SK-N-SH (cell line): ENCODE data around the gene PIGM. TPM values are rescaled to one million over a fixed set of nuclear protein-coding genes. Genes with fewer than 3 reads are reported as not detected.

Experiments used
- CTCF ChIA-PET: fragments of 300-600, 350-600 bp; formaldehyde crosslinking; extraction: SDS; loops from one replicate; lab custom pipeline; 2021; lab: Yijun Ruan, JAX
- POLR2A ChIA-PET: fragments of 350-600 bp; sonication (Branson Sonifier 250); formaldehyde crosslinking; extraction: SDS; loops from one replicate; lab custom pipeline; 2020; ENCODE audit warnings: antibody characterized with exemption, inconsistent platforms; lab: Yijun Ruan, JAX
- DNase-seq: peaks from one replicate; pipeline ENCODE4 v3.0.0; 2012
- H2AFZ ChIP-seq: fragments of 200-600 bp; sonication (generic); 2 replicates; pipeline ENCODE4 v1.8.1; 2016; ENCODE audit warnings: antibody characterized with exemption, mild to moderate bottlenecking, low read depth
- H3F3A ChIP-seq: fragments of 200-600 bp; sonication (generic); replicated peaks from 2 replicates; pipeline ENCODE3; 2016; ENCODE audit warnings: antibody characterized with exemption, mild to moderate bottlenecking; ENCODE audit not compliant: insufficient read depth
- H3K27ac ChIP-seq, 2 experiments: fragments of 200-500 bp in 1 of 2; fragments of 200-600 bp in 1 of 2; sonication (Bioruptor generic) in 1 of 2; sonication (generic), shearing (Covaris generic) in 1 of 2; 2 replicates each; pipeline versions ENCODE4 v1.5.1 to v1.6.1; 2014 to 2016; ENCODE audit warnings: low read depth in 2 of 2, inconsistent platforms in 1 of 2, low read length in 1 of 2, mild to moderate bottlenecking in 1 of 2, mixed read lengths in 1 of 2
- H3K27me3 ChIP-seq: fragments of 200-600 bp; sonication (generic), shearing (Covaris generic); 2 replicates; pipeline ENCODE4 v1.6.1; 2016; ENCODE audit warnings: mixed run types; ENCODE audit not compliant: insufficient read depth
- H3K36me3 ChIP-seq, 2 experiments: fragments of 200-500 bp in 1 of 2; fragments of 200-600 bp in 1 of 2; sonication (Bioruptor generic) in 1 of 2; sonication (generic) in 1 of 2; replicated peaks in 1 of 2; 2 replicates each; pipeline versions ENCODE3 to v1.5.1; 2014 to 2016; ENCODE audit warnings: low read length in 1 of 2, mild to moderate bottlenecking in 1 of 2; ENCODE audit not compliant: insufficient read depth in 2 of 2, control insufficient read depth in 1 of 2
- H3K4me1 ChIP-seq, 2 experiments: fragments of 200-500 bp in 1 of 2; fragments of 200-600 bp in 1 of 2; sonication (Bioruptor generic) in 1 of 2; sonication (generic), shearing (Covaris generic) in 1 of 2; 2 replicates each; pipeline versions ENCODE4 v1.5.1 to v1.6.1; 2014 to 2016; ENCODE audit warnings: low read depth in 1 of 2, low read length in 1 of 2, mixed run types in 1 of 2; ENCODE audit not compliant: insufficient read depth in 2 of 2, control insufficient read depth in 1 of 2
- H3K4me2 ChIP-seq: fragments of 200-600 bp; sonication (generic), shearing (Covaris generic); 2 replicates; pipeline ENCODE4 v1.6.1; 2017; ENCODE audit warnings: mixed run types
- H3K4me3 ChIP-seq, 2 experiments: fragments of 200-500 bp in 1 of 2; fragments of 200-600 bp in 1 of 2; sonication (Bioruptor generic) in 1 of 2; sonication (generic), shearing (Covaris generic) in 1 of 2; 2 replicates each; pipeline versions ENCODE4 v1.5.1 to v1.8.1; 2014 to 2016; ENCODE audit warnings: low read depth in 2 of 2, inconsistent platforms in 1 of 2, low read length in 1 of 2, mild to moderate bottlenecking in 1 of 2, mixed read lengths in 1 of 2, moderate library complexity in 1 of 2
- H3K79me2 ChIP-seq: fragments of 200-600 bp; sonication (generic); 2 replicates; pipeline ENCODE4 v1.8.1; 2017; ENCODE audit warnings: mild to moderate bottlenecking; ENCODE audit not compliant: insufficient read depth
- H3K9ac ChIP-seq: fragments of 200-600 bp; sonication (generic); 2 replicates; pipeline ENCODE4 v1.6.1; 2017; ENCODE audit warnings: mixed run types
- H3K9me2 ChIP-seq: fragments of 200-600 bp; sonication (generic); 2 replicates; pipeline ENCODE4 v1.6.1; 2017; ENCODE audit warnings: mixed run types
- H3K9me3 ChIP-seq: fragments of 200-600 bp; sonication (generic); 2 replicates; pipeline ENCODE4 v1.6.1; 2017; ENCODE audit warnings: mixed run types, mild to moderate bottlenecking, moderate library complexity
- H4K20me1 ChIP-seq: fragments of 200-600 bp; sonication (generic); 2 replicates; pipeline ENCODE4 v1.6.1; 2017; ENCODE audit warnings: mild to moderate bottlenecking, mixed run types; ENCODE audit not compliant: insufficient read depth
- CHD2 ChIP-seq: fragments of 150-350 bp; IDR thresholded peaks from 2 replicates; pipeline ENCODE4 v1.6.1; 2018; ENCODE audit warnings: low read length; ENCODE audit not compliant: partially characterized antibody
- ELF1 ChIP-seq: IDR thresholded peaks from 2 replicates; pipeline ENCODE4 v1.4.0; 2012
- EP300 ChIP-seq, 2 experiments: IDR thresholded peaks; 2 replicates each; pipeline versions ENCODE4 v1.4.0 to v1.6.1; 2012; ENCODE audit warnings: borderline replicate concordance in 1 of 2, low read depth in 1 of 2, low read length in 1 of 2
- FOSL2 ChIP-seq: IDR thresholded peaks from 2 replicates; pipeline ENCODE4 v1.4.0; 2012; ENCODE audit warnings: low read depth, mild to moderate bottlenecking, moderate library complexity, borderline replicate concordance
- FOXJ3 ChIP-seq: sonication (generic); formaldehyde crosslinking; IDR thresholded peaks from 2 replicates; pipeline ENCODE4 v1.5.1; 2020; ENCODE audit warnings: mild to moderate bottlenecking, missing genetic modification reagents
- FOXM1 ChIP-seq: IDR thresholded peaks from 2 replicates; pipeline ENCODE4 v1.4.0; 2012; ENCODE audit warnings: low read depth, mild to moderate bottlenecking
- MEF2A ChIP-seq: IDR thresholded peaks from 2 replicates; pipeline ENCODE4 v1.4.0; 2012; ENCODE audit warnings: low read depth, borderline replicate concordance
- MXI1 ChIP-seq: IDR thresholded peaks from 2 replicates; pipeline ENCODE4 v1.6.1; 2012; ENCODE audit warnings: mild to moderate bottlenecking, low read depth, low read length, improper control_type of control experiment
- NFIC ChIP-seq: IDR thresholded peaks from 2 replicates; pipeline ENCODE4 v1.4.0; 2012; ENCODE audit warnings: borderline replicate concordance
- RAD21 ChIP-seq: IDR thresholded peaks from 2 replicates; pipeline ENCODE4 v1.6.1; 2012; ENCODE audit warnings: mild to moderate bottlenecking, low read length
- RCOR1 ChIP-seq: fragments of 150-350 bp; IDR thresholded peaks from 2 replicates; pipeline ENCODE4 v1.6.1; 2017; ENCODE audit warnings: antibody characterized with exemption, low read length
- RFX5 ChIP-seq: IDR thresholded peaks from 2 replicates; pipeline ENCODE4 v1.6.1; 2012; ENCODE audit warnings: mild to moderate bottlenecking, improper control_type of control experiment, low read length
- SMC3 ChIP-seq: IDR thresholded peaks from 2 replicates; pipeline ENCODE4 v1.6.1; 2012; ENCODE audit warnings: low read depth, low read length, improper control_type of control experiment
- TAF1 ChIP-seq: IDR thresholded peaks from 2 replicates; pipeline ENCODE4 v1.6.1; 2012; ENCODE audit warnings: low read depth, mild to moderate bottlenecking, low read length, moderate library complexity, borderline replicate concordance
- TCF12 ChIP-seq: IDR thresholded peaks from 2 replicates; pipeline ENCODE4 v1.4.0; 2012
- WGBS: methylation state at CpG from one replicate; pipeline ENCODE4 v1.1.6; 2017; ENCODE audit warnings: low lambda C conversion rate; 5-methylcytosine and 5-hydroxymethylcytosine counted together
- polyA plus RNA-seq, 3 experiments: library from polyadenylated mRNA; depleted of rRNA; stranded (reverse); fragments of >200 nt; gene quantifications; 2 replicates each; pipeline ENCODE4 v1.2.3, GENCODE V29; 2012
- TF ChIP-seq, protein P1 (sequence below): IDR thresholded peaks from 2 replicates; pipeline ENCODE4 v1.4.0; 2012; ENCODE audit warnings: low read depth
- TF ChIP-seq, protein P2 (sequence below): IDR thresholded peaks from 2 replicates; pipeline ENCODE4 v1.6.1; 2012; ENCODE audit warnings: mild to moderate bottlenecking, low read depth, low read length, moderate library complexity
- TF ChIP-seq, protein P3 (sequence below): IDR thresholded peaks from 2 replicates; pipeline ENCODE4 v1.4.0; 2012; ENCODE audit warnings: low read depth, borderline replicate concordance
- TF ChIP-seq, protein P4 (sequence below): IDR thresholded peaks from 2 replicates; pipeline ENCODE4; 2012

The PIGM gene
- polyA plus RNA-seq, 1 of the 3 experiments (the other 2 are of a cell fraction) = 4.0 TPM

DNA sequence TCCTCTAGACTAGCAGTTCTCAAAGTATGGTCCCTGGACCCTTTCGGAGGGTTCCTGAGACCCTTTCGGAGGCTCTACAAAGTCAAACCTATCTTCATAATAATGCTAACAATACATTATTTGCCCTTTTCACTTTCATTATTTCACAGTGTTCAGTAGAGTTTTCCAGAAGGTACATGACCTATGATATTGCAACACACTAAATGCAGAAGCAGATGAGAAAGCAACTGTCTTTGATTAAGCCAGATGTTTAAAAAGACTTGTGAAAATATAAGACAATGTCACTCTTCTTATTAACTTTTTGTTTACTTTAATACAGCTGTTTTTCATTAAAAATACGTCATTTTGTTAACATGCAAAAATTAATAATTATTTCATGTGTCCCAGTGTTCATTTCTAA lies 32.4 kb upstream of the PIGM start:
- WGBS = 59% methylated on average over 3 of the region's 3 CpGs
- H3K4me2 ChIP-seq = no peak overlapping the region
- no peaks in the 10 kb centered on the region for H3K9me2 ChIP-seq
- no peaks in the 10 kb centered on the region for H3K9me3 ChIP-seq
- TF ChIP-seq, protein P1, sequence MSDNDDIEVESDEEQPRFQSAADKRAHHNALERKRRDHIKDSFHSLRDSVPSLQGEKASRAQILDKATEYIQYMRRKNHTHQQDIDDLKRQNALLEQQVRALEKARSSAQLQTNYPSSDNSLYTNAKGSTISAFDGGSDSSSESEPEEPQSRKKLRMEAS = no peak
- no peak for TF ChIP-seq RCOR1
- no peak for TF ChIP-seq ELF1
- TF ChIP-seq, protein P2, sequence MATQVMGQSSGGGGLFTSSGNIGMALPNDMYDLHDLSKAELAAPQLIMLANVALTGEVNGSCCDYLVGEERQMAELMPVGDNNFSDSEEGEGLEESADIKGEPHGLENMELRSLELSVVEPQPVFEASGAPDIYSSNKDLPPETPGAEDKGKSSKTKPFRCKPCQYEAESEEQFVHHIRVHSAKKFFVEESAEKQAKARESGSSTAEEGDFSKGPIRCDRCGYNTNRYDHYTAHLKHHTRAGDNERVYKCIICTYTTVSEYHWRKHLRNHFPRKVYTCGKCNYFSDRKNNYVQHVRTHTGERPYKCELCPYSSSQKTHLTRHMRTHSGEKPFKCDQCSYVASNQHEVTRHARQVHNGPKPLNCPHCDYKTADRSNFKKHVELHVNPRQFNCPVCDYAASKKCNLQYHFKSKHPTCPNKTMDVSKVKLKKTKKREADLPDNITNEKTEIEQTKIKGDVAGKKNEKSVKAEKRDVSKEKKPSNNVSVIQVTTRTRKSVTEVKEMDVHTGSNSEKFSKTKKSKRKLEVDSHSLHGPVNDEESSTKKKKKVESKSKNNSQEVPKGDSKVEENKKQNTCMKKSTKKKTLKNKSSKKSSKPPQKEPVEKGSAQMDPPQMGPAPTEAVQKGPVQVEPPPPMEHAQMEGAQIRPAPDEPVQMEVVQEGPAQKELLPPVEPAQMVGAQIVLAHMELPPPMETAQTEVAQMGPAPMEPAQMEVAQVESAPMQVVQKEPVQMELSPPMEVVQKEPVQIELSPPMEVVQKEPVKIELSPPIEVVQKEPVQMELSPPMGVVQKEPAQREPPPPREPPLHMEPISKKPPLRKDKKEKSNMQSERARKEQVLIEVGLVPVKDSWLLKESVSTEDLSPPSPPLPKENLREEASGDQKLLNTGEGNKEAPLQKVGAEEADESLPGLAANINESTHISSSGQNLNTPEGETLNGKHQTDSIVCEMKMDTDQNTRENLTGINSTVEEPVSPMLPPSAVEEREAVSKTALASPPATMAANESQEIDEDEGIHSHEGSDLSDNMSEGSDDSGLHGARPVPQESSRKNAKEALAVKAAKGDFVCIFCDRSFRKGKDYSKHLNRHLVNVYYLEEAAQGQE = no peak
- TF ChIP-seq MEF2A = no peak
- TF ChIP-seq, protein P3, sequence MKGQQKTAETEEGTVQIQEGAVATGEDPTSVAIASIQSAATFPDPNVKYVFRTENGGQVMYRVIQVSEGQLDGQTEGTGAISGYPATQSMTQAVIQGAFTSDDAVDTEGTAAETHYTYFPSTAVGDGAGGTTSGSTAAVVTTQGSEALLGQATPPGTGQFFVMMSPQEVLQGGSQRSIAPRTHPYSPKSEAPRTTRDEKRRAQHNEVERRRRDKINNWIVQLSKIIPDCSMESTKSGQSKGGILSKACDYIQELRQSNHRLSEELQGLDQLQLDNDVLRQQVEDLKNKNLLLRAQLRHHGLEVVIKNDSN = no peak
- TF ChIP-seq TAF1 = no peak
- TF ChIP-seq MXI1 = no peak
- TF ChIP-seq RAD21 = no peak
- TF ChIP-seq CHD2 = no peak
- TF ChIP-seq FOSL2 = no peak
- no peak for TF ChIP-seq RFX5
- no peak for TF ChIP-seq FOXJ3
- no peak for TF ChIP-seq FOXM1
- TF ChIP-seq NFIC = no peak
- TF ChIP-seq TCF12 = no peak
- TF ChIP-seq SMC3 = no peak
- TF ChIP-seq EP300 (IDR thresholded peaks at IDR 0.05; ENCODE audit: borderline replicate concordance in 1 of 2, low read depth in 1 of 2, low read length in 1 of 2) = no peak
- TF ChIP-seq, protein P4, sequence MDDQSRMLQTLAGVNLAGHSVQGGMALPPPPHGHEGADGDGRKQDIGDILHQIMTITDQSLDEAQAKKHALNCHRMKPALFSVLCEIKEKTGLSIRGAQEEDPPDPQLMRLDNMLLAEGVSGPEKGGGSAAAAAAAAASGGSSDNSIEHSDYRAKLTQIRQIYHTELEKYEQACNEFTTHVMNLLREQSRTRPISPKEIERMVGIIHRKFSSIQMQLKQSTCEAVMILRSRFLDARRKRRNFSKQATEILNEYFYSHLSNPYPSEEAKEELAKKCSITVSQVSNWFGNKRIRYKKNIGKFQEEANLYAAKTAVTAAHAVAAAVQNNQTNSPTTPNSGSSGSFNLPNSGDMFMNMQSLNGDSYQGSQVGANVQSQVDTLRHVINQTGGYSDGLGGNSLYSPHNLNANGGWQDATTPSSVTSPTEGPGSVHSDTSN = no peak
- peaks cover 0 to 9% of the 10 kb centered on the region in 2 experiments; a peak in 1 of 4 replicates for H3K4me1 ChIP-seq
- ChIA-PET CTCF (interaction anchor here (0.6 to 2.8 kb wide), 4 partner anchors 13 to 128 kb away, joined by 3 to 24 read pairs (median 11); no protein-coding TSS in a partner anchor), POLR2A (no interaction called here)
- no peak overlapping the region for H3K4me3 ChIP-seq
- no peak for DNase-seq
- H3K79me2 ChIP-seq = no peaks in the 10 kb centered on the region
- H3K36me3 ChIP-seq = no peaks in the 10 kb centered on the region
- H3K27ac ChIP-seq = no peak overlapping the region
- H3F3A ChIP-seq = no peaks in the 10 kb centered on the region
- peaks cover 51% of the 10 kb centered on the region for H3K27me3 ChIP-seq
- H3K9ac ChIP-seq = no peak overlapping the region
- H4K20me1 ChIP-seq = no peaks in the 10 kb centered on the region
- no peak overlapping the region for H2AFZ ChIP-seq
